ENCODE results near the gene GOLGA1.
"Not testable (repeated sequence)": the region's sequence is repeated elsewhere in the genome, so short reads cannot be mapped to it uniquely, and the experiment has no call there.

The GOLGA1 gene

GRCh38 chr9:124940894-124941678, at the start of gene GOLGA1:
Gene GOLGA1 (minus strand): TSS chr9:124941083. CDS start chr9:124938711, 2,372 bp downstream.
- DNase-seq (ENCODE audit: low read depth in 2 of 2): peak; percentile 85 to 87

- no peak for DNase-seq (ENCODE audit: low read depth in 2 of 2)
These were observed 42.8 kb upstream of the GOLGA1 start for GRCh38 chr9:124983698-124984097.

GRCh38 chr9:124980431-124980830, 39.5 kb upstream of the GOLGA1 start:
- no peak for DNase-seq (ENCODE audit: low read depth in 2 of 2)

GRCh38 chr9:124975131-124975530, 34.2 kb upstream of the GOLGA1 start:
- no peak for DNase-seq (ENCODE audit: low read depth in 2 of 2)

GRCh38 chr9:124973807-124974206, 32.9 kb upstream of the GOLGA1 start:
- no peak for DNase-seq (ENCODE audit: low read depth in 2 of 2)

- DNase-seq (ENCODE audit: low read depth in 2 of 2): no peak
These were observed 31.4 kb upstream of the GOLGA1 start for GRCh38 chr9:124972241-124972770.

GRCh38 chr9:124969401-124969800, 28.5 kb upstream of the GOLGA1 start:
- no peak for DNase-seq (ENCODE audit: low read depth in 2 of 2)

- no peak for DNase-seq (ENCODE audit: low read depth in 2 of 2)
These were observed 27.4 kb upstream of the GOLGA1 start for GRCh38 chr9:124968238-124968637.

- not testable (repeated sequence) for DNase-seq (ENCODE audit: low read depth in 2 of 2)
These were observed 25.1 kb upstream of the GOLGA1 start for GRCh38 chr9:124965775-124966568.

GRCh38 chr9:124964604-124965003, 23.7 kb upstream of the GOLGA1 start:
- no peak for DNase-seq (ENCODE audit: low read depth in 2 of 2)

- no peak for DNase-seq (ENCODE audit: low read depth in 2 of 2)
These were observed 23.2 kb upstream of the GOLGA1 start for GRCh38 chr9:124964056-124964455.

GRCh38 chr9:124960409-124960752, 19.5 kb upstream of the GOLGA1 start:
- DNase-seq (ENCODE audit: low read depth in 2 of 2): no peak

- DNase-seq (ENCODE audit: low read depth in 2 of 2): not testable (repeated sequence)
These were observed 19.0 kb upstream of the GOLGA1 start for GRCh38 chr9:124959671-124960408.

- DNase-seq (ENCODE audit: low read depth in 2 of 2): no peak
These were observed 13.4 kb upstream of the GOLGA1 start for GRCh38 chr9:124954255-124954654.

GRCh38 chr9:124950050-124950718, 9.3 kb upstream of the GOLGA1 start:
- DNase-seq (ENCODE audit: low read depth in 2 of 2): no peak

- DNase-seq (ENCODE audit: low read depth in 2 of 2): no peak
These were observed 8.5 kb upstream of the GOLGA1 start for GRCh38 chr9:124949387-124949786.

GRCh38 chr9:124947727-124948391, 7.0 kb upstream of the GOLGA1 start:
- DNase-seq (ENCODE audit: low read depth in 2 of 2): no peak

- DNase-seq (ENCODE audit: low read depth in 2 of 2): no peak
These were observed 5.3 kb upstream of the GOLGA1 start for GRCh38 chr9:124946167-124946566.

- peak; percentile 46 to 49 for DNase-seq (ENCODE audit: low read depth in 2 of 2)
These were observed 1.0 kb upstream of the GOLGA1 start for GRCh38 chr9:124941679-124942561.

- DNase-seq (ENCODE audit: low read depth in 2 of 2): no peak
These were observed 376 bp downstream of the GOLGA1 start for GRCh38 chr9:124940521-124940893.

All from stimulated activated CD4-positive, alpha-beta T cell treated with anti-CD3 and anti-CD28 coated beads, Interleukin-15, amount 100 ng/mL, for 48 hours (primary cell).